GM18517 (cell line): ENCODE measurements around the gene RPRD1B.

Experiments used
- ATAC-seq: cut with Tn5 transposase; IDR thresholded peaks from one replicate; pipeline ENCODE4 v1.9.1; 2021; ENCODE audit warnings: mild to moderate bottlenecking, moderate library complexity; ENCODE audit not compliant: unreplicated experiment

Gene RPRD1B

DNA sequence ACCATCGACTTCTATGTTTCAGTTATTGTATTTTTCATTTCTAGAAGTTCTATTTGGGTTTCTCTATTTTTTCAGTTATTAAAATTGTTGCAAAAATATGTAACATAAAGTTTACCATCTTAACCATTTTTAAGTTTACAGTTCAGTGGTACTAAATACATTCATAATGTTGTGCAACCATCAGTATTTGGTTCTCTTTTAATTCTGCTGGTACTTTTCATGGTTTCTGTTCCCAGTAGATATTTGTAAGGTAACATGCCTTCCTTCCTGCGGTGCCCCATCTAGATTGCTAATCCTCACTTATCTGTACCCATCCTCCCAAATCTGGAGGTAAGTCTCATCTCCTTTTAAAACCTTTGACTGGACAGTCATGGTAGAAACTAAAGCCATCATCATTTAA, 83.7 kb downstream of the RPRD1B start:
- ATAC-seq, result no peak

DNA sequence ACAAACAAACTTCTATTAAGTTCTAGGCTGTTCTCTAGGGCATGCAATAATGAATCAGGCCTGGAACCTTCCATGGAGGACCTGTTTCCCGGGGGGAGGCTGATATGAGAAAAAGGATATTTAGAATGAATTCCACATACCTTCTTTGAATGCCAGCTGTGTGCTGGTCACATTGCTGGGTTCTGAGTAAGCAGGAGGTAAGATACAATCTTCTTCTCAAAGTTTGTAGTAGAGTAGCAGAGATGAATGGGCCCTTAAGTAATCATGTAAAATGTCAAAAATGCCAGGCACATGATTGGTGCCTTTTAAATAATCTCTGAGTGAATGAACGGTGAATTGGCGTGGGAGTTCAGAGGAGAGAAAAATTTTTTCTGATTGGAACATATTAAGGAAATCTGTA, 84.1 kb downstream of the RPRD1B start:
- no peak for ATAC-seq

DNA sequence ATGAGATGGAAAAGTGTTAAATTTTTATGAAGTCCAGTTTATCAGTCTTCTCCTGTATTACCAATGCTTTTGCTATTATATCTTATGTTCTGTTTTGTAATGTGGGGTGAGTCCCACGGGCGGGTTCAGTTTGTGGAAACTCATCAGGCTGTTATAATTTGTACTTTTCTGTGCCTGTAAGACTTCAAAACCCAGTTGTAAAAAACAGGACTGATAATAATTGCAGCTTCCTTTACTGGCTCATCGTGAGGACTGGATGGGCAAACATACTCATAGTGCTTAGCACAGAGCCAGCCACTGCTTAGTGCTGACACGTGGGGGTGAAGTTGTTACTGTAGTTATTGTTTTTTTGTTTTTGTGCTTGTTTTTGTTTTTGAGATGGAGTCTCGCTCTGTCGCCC, 85.9 kb downstream of the RPRD1B start:
- no peak for ATAC-seq

GRCh38 chr20:38120625-38120988, 87.1 kb downstream of the RPRD1B start:
- no peak for ATAC-seq

DNA sequence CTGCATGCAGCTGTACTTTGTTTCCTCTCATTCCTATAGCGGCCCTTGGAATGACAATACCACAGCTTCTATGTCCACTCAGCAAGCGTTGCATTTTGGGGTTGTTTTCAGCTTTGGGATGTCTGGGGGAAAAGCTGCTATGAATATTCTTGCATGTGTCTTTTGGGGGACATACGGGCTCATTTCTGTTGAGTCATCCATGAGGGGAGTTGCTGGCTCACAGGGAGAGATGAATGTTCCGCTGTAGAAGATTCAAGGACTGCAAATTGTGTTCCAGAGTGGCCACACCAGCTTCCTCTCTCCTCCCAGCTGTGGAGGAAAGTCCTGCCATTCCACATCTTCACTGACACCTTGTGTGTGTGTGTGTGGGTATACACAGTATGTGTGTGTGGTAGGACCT, 88.2 kb downstream of the RPRD1B start:
- ATAC-seq, result no peak

DNA sequence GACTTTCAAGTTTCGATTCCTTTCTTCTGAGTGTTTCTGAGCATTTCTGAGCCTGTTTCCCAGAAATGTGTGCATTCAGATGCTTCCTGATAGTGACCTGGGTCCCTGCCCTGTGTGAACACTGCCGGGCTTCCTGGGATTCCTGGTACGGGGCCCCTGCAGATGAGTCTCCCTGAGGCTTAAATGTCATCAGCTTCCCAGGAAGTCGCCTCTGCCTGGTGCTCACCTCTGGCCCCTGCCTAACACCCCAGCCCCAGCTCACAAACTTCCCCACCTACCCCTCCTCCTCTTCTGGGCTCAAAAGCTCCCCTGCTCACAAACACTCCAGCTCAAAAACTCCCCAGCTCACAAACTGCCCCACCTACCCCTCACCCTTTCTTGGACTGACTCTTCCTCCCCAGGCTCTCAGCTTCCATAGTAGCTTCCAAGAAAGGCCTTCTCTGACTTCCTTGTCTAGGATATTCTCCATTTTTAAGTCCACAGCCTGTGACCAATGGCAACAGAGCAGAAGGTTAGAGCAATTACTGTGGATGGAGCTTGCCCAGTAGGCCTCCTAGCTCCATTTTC, 89.6 kb downstream of the RPRD1B start:
- no peak for ATAC-seq

DNA sequence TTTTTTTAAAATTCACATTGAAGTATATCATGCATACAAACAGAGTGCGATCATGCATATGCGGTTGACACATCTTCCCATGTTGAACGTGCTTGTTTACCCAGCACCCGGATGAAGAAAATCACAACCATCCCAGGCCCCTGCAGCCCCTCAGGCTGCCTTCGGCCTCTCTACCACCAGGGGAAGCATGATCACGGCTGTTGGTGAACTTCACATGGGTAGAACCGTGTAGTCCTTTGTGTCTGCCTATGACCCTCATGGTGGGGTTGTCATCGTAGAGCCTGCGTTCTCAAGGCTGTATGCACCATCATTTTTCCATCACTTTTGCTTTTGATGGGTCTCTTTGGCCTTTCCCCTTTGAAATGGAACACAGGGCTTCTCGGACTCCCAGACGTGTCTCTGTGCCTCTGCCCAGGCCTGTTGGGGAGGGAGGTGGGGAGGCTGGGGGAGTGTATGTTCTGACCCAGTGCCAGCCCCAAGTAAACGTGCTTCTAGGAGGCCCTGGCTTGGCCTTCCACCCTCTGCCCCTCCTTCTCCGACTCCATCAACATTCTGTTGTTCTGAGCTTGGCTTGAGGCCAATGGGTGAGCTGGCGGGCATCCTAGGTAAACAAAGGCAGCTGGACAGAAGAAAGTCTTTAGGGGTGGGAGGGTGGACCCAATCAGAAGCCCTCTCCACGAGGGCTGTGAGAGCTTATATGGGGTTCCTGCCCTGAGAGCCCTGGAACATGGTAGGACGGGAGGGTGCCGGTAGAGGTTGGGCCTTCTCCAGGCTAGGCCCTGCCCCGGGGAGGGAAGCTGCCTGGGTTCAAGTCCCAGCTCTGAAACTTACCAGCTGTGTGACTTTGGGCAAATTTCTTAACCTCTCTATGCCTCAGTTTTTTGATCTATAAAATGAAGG, 91.9 kb downstream of the RPRD1B start:
- no peak for ATAC-seq

GRCh38 chr20:38126146-38126921, 92.8 kb downstream of the RPRD1B start:
- no peak for ATAC-seq

- no peak for ATAC-seq
Measured at GRCh38 chr20:38126932-38127621, 93.5 kb downstream of the RPRD1B start.

- no peak for ATAC-seq
Measured at GRCh38 chr20:38127920-38128528, 94.5 kb downstream of the RPRD1B start.

GRCh38 chr20:38128691-38129090, 95.1 kb downstream of the RPRD1B start:
- no peak for ATAC-seq

DNA sequence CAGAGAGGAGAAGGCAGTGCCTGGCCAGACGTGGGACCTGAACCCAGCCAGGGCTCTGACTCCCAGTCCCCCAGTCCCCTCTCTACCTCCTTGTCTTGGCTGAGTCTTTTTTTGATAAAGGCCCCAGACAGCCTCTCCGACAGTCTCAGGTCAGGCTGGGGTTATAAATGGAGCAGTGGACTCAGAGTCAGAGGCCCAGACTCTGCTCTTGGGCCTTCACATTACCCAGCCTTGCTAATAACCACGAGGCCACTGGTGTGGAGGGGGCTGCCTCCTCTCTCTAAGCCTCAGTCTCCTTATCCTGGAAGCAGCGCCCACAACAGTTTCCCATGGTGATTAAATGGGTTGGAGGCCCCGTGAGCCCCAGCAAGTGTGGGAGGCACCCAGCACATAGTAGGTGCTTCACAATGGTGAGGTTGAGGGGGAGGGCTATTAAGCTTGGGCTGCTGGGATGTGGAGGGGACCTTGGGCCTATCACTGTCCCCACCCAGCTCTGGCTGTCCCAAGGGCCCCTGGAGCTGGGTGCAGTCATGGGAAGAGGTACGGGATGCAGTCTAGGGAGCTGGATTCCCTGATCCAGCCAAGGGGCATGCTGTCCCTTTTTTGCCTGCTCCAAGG, 95.8 kb downstream of the RPRD1B start:
- no peak for ATAC-seq

- ATAC-seq, result no peak
Measured at GRCh38 chr20:38129893-38130609, 96.5 kb downstream of the RPRD1B start.

DNA sequence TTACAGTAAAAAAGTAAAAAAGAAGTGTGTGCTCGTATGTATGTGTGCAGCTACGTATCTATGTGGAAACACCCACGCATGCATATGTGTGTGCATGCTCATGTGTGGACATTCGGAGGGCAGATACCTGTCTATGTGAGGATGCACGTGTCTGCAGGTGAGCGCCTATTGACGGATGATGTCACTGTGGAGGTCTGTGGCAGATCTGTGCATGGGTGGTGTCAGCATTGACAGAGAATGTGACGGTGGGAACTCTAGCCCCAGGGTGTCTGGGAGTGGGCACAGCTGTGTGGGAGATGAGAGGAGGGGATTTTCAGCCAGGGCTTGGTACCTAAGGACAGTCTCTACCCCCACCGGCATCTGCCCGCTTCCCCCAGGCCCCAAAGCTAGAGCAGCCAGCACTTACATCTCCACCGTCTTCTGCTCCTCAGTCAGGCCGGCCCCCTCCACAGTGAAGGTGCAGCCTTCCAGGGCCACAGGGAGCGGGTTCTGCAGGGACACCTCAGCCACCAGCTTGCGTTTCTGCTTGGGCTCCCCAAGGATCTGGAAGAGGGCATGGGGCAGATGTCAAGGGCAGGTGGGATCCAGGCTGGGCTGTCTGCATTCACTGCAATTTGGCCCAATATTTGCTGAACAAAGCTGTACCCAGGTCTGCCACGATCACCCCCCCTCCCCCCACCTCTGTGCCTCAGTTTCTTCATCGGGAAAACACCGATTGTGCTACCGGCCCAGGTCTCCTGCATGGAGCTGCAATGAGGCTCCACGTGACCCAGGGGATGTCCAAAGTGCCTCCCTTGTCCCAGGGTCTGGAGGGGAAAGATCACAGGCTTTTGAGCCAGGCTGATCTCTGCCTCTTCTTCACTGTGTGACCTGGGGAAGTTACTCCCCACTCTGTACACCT, 97.4 kb downstream of the RPRD1B start:
- ATAC-seq, result no peak

- ATAC-seq, result no peak
Measured at GRCh38 chr20:38131588-38132121, 98.1 kb downstream of the RPRD1B start.

DNA sequence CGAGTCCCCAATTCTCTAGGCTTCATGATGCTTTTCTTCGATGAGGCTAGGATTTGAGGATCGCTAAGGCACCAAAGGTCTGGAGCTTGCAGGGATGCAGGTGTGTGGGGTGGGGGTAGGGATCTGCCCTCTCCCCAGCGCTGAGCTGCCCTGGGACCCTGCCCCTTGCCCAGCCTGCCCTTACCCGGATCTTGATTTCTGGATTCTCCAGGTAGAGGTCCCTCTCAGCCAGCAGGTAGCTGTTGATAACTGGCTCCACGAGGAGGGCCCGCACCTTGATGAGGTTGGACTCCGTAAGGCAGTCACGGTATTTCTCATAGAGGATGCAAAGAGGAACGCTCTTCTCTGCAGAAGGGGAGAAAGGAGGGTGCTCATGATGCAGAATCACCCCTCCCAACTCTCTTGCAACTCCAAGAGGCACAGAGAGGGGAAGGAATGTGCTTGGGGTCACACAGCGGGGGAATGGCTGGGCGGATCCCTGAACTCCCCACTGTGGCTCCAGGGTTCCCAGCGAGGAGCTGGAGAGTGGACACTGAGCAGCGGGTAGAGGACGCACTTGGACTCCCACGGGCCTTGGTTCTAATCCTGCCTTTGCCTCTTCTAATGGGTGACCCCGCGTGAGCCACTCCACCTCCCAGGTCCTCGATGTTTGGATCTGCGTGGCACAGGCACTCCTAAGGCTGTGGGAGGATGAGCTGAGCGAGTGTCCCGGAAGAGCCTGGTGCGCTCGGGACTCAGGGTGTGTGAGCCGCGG, 98.8 kb downstream of the RPRD1B start:
- no peak for ATAC-seq

GRCh38 chr20:38132910-38133501, 99.5 kb downstream of the RPRD1B start:
- no peak for ATAC-seq
